GM19239 (cell line): ENCODE data around the gene CTR9.

ENCODE experiments used
- DNase-seq: peaks from one replicate; pipeline ENCODE4 v3.0.0; 2011; ENCODE audit warnings: low spot score; ENCODE audit not compliant: insufficient read length
- FAIRE-seq: peaks from 2 replicates; lab custom pipeline; 2011; peaks lifted over from hg19 to GRCh38; lab: Jason Lieb, UNC

The CTR9 gene

GRCh38 chr11:10735481-10736475 is 15.3 kb upstream of the CTR9 start:
- DNase-seq (peak; percentile 87), FAIRE-seq (peak; percentile 90)

GRCh38 chr11:10742460-10743208 is 8.4 kb upstream of the CTR9 start:
- FAIRE-seq (peak; percentile 11), DNase-seq (no peak)

GRCh38 chr11:10743354-10744000 is 7.6 kb upstream of the CTR9 start:
- no peak for DNase-seq
- FAIRE-seq, result peak; percentile 87

GRCh38 chr11:10744206-10744605 is 6.8 kb upstream of the CTR9 start:
- DNase-seq, result no peak
- FAIRE-seq, result no peak

- no peak for DNase-seq
- no peak for FAIRE-seq
Observed at GRCh38 chr11:10746871-10747270, 4.2 kb upstream of the CTR9 start.

GRCh38 chr11:10747733-10748132 is 3.3 kb upstream of the CTR9 start:
- FAIRE-seq, result no peak
- DNase-seq, result no peak

- FAIRE-seq (peak; percentile 44), DNase-seq (no peak)
Observed at GRCh38 chr11:10749476-10749875, 1.6 kb upstream of the CTR9 start.

- no peak for DNase-seq
- peak; percentile 11 for FAIRE-seq
Observed at GRCh38 chr11:10751581-10751940, 515 bp downstream of the CTR9 start.

GRCh38 chr11:10752061-10752460 is 1.0 kb downstream of the CTR9 start:
- no peak for DNase-seq
- FAIRE-seq, result peak; percentile 28

- FAIRE-seq (no peak), DNase-seq (no peak)
Observed at GRCh38 chr11:10752486-10752885, 1.4 kb downstream of the CTR9 start.

- DNase-seq (no peak), FAIRE-seq (no peak)
Observed at GRCh38 chr11:10758957-10759356, 7.9 kb downstream of the CTR9 start.

GRCh38 chr11:10761085-10761698 is 10.1 kb downstream of the CTR9 start:
- FAIRE-seq, result no peak
- DNase-seq, result no peak

- DNase-seq (peak; percentile 17), FAIRE-seq (peak; percentile 35)
Observed at GRCh38 chr11:10762185-10762584, 11.1 kb downstream of the CTR9 start.

GRCh38 chr11:10762913-10763421 is 11.9 kb downstream of the CTR9 start:
- DNase-seq (no peak), FAIRE-seq (peak; percentile 64)

GRCh38 chr11:10763766-10764165 is 12.7 kb downstream of the CTR9 start:
- DNase-seq (no peak), FAIRE-seq (no peak)

- DNase-seq, result no peak
- FAIRE-seq, result no peak
Observed at GRCh38 chr11:10764412-10764811, 13.4 kb downstream of the CTR9 start.

GRCh38 chr11:10770626-10771254 is 19.7 kb downstream of the CTR9 start:
- FAIRE-seq, result peak; percentile 77

GRCh38 chr11:10771457-10771856 is 20.4 kb downstream of the CTR9 start:
- DNase-seq (no peak), FAIRE-seq (no peak)

More at GRCh38 chr11:10770626-10771254, 19.7 kb downstream of the CTR9 start:
- no peak for DNase-seq

GRCh38 chr11:10774811-10775210 is 23.8 kb downstream of the CTR9 start:
- DNase-seq (no peak), FAIRE-seq (no peak)

- no peak for DNase-seq
Observed at GRCh38 chr11:10777393-10777793, 26.3 kb downstream of the CTR9 start.

More at GRCh38 chr11:10777393-10777793, 26.3 kb downstream of the CTR9 start:
- no peak for FAIRE-seq
